Fibroblast of villous mesenchyme (primary cell): ENCODE data around the gene JMJD7. TPM values are rescaled to one million over a fixed set of nuclear protein-coding genes. Genes with fewer than 3 reads are reported as not detected.
A peak's percentile ranks its signal among the peaks of the same experiment; 100 is the strongest.

ENCODE experiments used
- DNase-seq: peaks from one replicate; pipeline ENCODE4 v3.0.0-alpha.2; 2010; ENCODE audit warnings: low read depth
- H3K4me3 ChIP-seq: 2 replicates; pipeline ENCODE4 v1.5.1; 2011; ENCODE audit warnings: low read depth, mild to moderate bottlenecking, low read length
- CTCF ChIP-seq: IDR thresholded peaks from 2 replicates; pipeline ENCODE4 v1.5.1; 2012; ENCODE audit warnings: low read depth, mild to moderate bottlenecking, low read length; ENCODE audit not compliant: insufficient read depth
- total RNA-seq: library from RNA; depleted of rRNA; stranded (reverse); fragments of >200 nt; gene quantifications from 2 replicates; pipeline ENCODE4 v1.2.3, GENCODE V29; 2012

The JMJD7 gene
- total RNA-seq, 1 donor = 2.2 TPM

GRCh38 chr15:41783296-41783695 lies 44.6 kb upstream of the JMJD7 start:
- DNase-seq = no peak
- H3K4me3 ChIP-seq = no peak overlapping the region
- TF ChIP-seq CTCF = no peak

- DNase-seq = no peak
- H3K4me3 ChIP-seq = no peak overlapping the region
- no peak for TF ChIP-seq CTCF
These were observed 39.6 kb upstream of the JMJD7 start for GRCh38 chr15:41788262-41788661.

GRCh38 chr15:41789236-41789635 lies 38.7 kb upstream of the JMJD7 start:
- DNase-seq = peak; percentile 65
- no peak for TF ChIP-seq CTCF
- no peak overlapping the region for H3K4me3 ChIP-seq

GRCh38 chr15:41789662-41790061 lies 38.2 kb upstream of the JMJD7 start:
- TF ChIP-seq CTCF = no peak
- DNase-seq = no peak
- no peak overlapping the region for H3K4me3 ChIP-seq

GRCh38 chr15:41790169-41790568 lies 37.7 kb upstream of the JMJD7 start:
- no peak for TF ChIP-seq CTCF

GRCh38 chr15:41790756-41791546 lies 36.9 kb upstream of the JMJD7 start:
- no peak for TF ChIP-seq CTCF
- no peak overlapping the region for H3K4me3 ChIP-seq
- peak; percentile 70 for DNase-seq

More at GRCh38 chr15:41790169-41790568, 37.7 kb upstream of the JMJD7 start:
- H3K4me3 ChIP-seq = no peak overlapping the region
- no peak for DNase-seq

- H3K4me3 ChIP-seq = no peak overlapping the region
- no peak for DNase-seq
- TF ChIP-seq CTCF = no peak
These were observed 36.4 kb upstream of the JMJD7 start for GRCh38 chr15:41791547-41791937.
